BLaER1 treated with 17β-estradiol and CSF1 and Interleukin-3, amounts not matched to agents 10 nM and 100 nM (cell line): Measurements from ENCODE around the gene FFAR3.

Experiments used
- H3K27ac ChIP-seq, 11 experiments: shearing (Covaris generic); formaldehyde crosslinking; 2 replicates each; pipeline ENCODE4 v1.8.1; 2022
- H3K27me3 ChIP-seq, 11 experiments: shearing (Covaris generic); formaldehyde crosslinking; 2 replicates each; pipeline ENCODE4 v1.8.1; 2022
- H3K36me3 ChIP-seq, 11 experiments: shearing (Covaris generic); formaldehyde crosslinking; 2 replicates each; pipeline ENCODE4 v1.8.1; 2022
- H3K4me1 ChIP-seq, 10 experiments: shearing (Covaris generic); formaldehyde crosslinking; 2 replicates each; pipeline ENCODE4 v1.8.1; 2022
- H3K4me2 ChIP-seq, 11 experiments: shearing (Covaris generic); formaldehyde crosslinking; 2 replicates each; pipeline ENCODE4 v1.8.1; 2022
- H3K4me3 ChIP-seq, 10 experiments: shearing (Covaris generic); formaldehyde crosslinking; 2 replicates each; pipeline ENCODE4 v1.8.1; 2022
- H3K9ac ChIP-seq, 11 experiments: shearing (Covaris generic); formaldehyde crosslinking; 2 replicates each; pipeline ENCODE4 v1.8.1; 2022
- H3K9me3 ChIP-seq, 11 experiments: shearing (Covaris generic); formaldehyde crosslinking; replicated peaks in 1 of 11; 2 replicates each; pipeline ENCODE4 v1.8.1; 2022
- H4K20me1 ChIP-seq, 11 experiments: shearing (Covaris generic); formaldehyde crosslinking; 2 replicates each; pipeline ENCODE4 v1.8.1; 2022
- Cebpa-rat ChIP-seq, 11 experiments: shearing (Covaris generic); IDR thresholded peaks; 2 replicates each; pipeline ENCODE4 v1.8.1; 2022

Gene FFAR3

DNA sequence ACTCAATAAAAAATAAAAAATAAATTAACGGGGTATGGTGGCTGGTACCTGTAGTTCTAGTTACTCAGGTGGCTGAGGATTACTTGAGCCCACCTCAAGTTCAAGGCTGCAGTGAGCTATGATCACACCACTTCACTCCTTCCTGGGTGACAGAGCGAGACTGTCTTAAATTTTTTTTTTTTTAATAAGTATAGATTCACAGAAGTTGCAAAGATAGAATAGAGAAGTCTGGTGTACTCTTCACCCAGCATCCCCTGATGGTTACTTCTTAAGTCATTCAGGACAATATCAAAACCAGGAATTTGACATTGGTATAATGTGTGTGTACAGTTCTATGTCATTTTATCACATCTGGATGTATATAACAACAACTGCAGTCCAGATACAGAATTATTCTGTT, 37.0 kb upstream of the FFAR3 start:
- Histone ChIP-seq H3K27me3 (no peaks in the 10 kb centered on the region), H3K4me1 (peaks cover 84 to 97% (median 88%) of the 10 kb centered on the region in 10 experiments), H3K9ac (peak overlapping the region in 10 of 11 experiments; percentile 72 to 88 (median 82); a peak in 21 of 22 replicates), H4K20me1 (no peaks in the 10 kb centered on the region), H3K36me3 (0 out of 22 replicates have a peak, but pooled peaks cover 0 to 4% (median 0%) of the 10 kb centered on the region in 11 experiments), H3K27ac (peak overlapping the region; percentile 76 to 98 (median 95)), H3K4me3 (peak overlapping the region in 2 of 10 experiments; percentile 30 to 58; a peak in 3 of 20 replicates), H3K4me2 (peak overlapping the region; percentile 83 to 98 (median 94)), H3K9me3 (peaks cover 6 to 11% (median 8%) of the 10 kb centered on the region in 11 experiments; a peak in 21 of 22 replicates)
- TF ChIP-seq Cebpa-rat (IDR thresholded peaks at IDR 0.05) = no peak

DNA sequence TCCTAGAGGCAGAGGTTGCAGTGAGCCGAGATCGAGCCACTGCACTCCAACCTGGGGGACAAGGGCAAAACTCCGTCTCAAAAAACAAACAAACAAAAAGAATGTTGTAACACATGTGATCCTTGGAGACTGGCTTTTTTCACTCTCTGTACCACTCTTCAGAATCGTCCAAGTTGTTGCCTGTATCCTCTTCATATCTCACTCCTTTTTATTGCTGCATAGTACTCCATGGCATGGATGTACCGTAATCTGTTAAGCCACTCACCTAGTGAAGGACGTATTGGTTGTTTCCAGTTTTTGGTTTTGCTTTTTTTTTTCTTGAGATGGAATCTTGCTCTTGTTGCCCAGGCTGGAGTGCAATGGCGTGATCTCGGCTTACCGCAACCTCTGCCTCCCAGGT, 36.2 kb upstream of the FFAR3 start:
- H3K4me2 ChIP-seq = peak overlapping the region; percentile 83 to 98 (median 94); a peak in 17 of 22 replicates
- peak overlapping the region in 9 of 11 experiments; percentile 90 to 98 (median 95); a peak in 17 of 22 replicates for H3K27ac ChIP-seq
- peaks cover 82 to 97% (median 86%) of the 10 kb centered on the region in 10 experiments for H3K4me1 ChIP-seq
- no peak overlapping the region for H3K4me3 ChIP-seq
- H3K9ac ChIP-seq = 0 out of 22 replicates have a peak overlapping the region, but pooled peaks of 2 of the 11 experiments have one; percentile 88
- H3K27me3 ChIP-seq = no peaks in the 10 kb centered on the region
- TF ChIP-seq Cebpa-rat (IDR thresholded peaks at IDR 0.05) = no peak
- H3K36me3 ChIP-seq = 0 out of 22 replicates have a peak, but pooled peaks cover 0 to 4% (median 0%) of the 10 kb centered on the region in 11 experiments
- H3K9me3 ChIP-seq = peaks cover 6 to 11% (median 8%) of the 10 kb centered on the region in 11 experiments; a peak in 21 of 22 replicates
- H4K20me1 ChIP-seq = no peaks in the 10 kb centered on the region

DNA sequence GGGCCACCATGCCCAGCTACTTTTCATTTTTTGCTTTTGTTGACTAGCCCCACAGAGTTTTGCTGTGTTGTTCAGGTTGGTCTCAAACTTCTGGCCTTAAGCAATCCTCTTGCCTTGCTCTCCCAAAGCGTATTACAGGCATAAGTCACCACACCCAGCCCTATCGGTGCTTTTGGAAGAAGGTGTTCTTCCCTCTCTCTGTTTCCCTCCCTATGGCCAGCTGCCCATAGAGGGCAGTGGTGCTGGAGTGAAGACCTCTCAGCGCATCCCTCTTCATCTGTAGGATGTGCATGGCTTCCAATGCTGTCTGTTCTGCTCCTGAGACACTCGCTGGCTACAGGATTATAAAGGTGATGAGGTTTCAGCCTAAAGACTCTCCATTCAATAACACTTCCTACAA, 30.6 kb upstream of the FFAR3 start:
- H3K4me2 ChIP-seq = peak overlapping the region; percentile 74 to 98 (median 93)

DNA sequence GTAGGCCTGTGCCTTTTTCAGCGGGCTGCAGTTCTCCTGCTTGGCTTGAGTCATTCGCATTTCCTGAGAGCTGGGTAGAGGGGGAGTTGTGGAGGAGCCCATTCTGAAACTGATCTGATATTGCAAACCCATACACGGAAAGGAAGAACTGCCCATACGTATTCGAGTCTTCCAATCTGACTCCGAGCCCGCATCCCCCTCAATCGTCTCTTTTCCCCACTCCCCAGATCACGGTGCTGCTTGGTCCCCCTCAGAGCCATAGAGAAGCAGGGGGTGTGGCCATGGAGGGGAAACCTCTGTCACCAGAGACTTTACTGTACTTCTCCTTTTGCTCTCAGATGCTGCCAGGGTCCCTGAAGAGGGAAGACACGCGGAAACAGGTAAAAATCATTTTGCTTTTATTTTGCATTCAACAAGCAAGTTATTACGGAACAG, 29.4 kb upstream of the FFAR3 start, which contains the start of gene CD22:
CD22 (plus strand) TSS at position 337 of the 435 bp plus-strand sequence. CDS start 2,854 bp downstream, outside the sequence.
- TF ChIP-seq Cebpa-rat (IDR thresholded peaks at IDR 0.05) = no peak
- H3K4me1 ChIP-seq = peaks cover 78 to 97% (median 87%) of the 10 kb centered on the region in 10 experiments
- peak within 1 kb of the TSS; percentile 41 to 87 (median 68) for H3K4me3 ChIP-seq

More for the DNA sequence above, 30.6 kb upstream of the FFAR3 start:
- Histone ChIP-seq H3K9me3 (peaks cover 0 to under 1% (median 0%) of the 10 kb centered on the region in 11 experiments; a peak in 2 of 22 replicates), H3K36me3 (peaks cover 0 to 9% (median 0%) of the 10 kb centered on the region in 11 experiments; a peak in 1 of 22 replicates), H4K20me1 (peaks cover 0 to 24% (median 0%) of the 10 kb centered on the region in 11 experiments; a peak in 3 of 22 replicates), H3K9ac (peak overlapping the region in 2 of 11 experiments; percentile 72 to 86; a peak in 1 of 22 replicates), H3K4me3 (no peak overlapping the region), H3K4me1 (peaks cover 78 to 97% (median 87%) of the 10 kb centered on the region in 10 experiments), H3K27me3 (no peaks in the 10 kb centered on the region), H3K27ac (peak overlapping the region in 9 of 11 experiments; percentile 47 to 84 (median 72); a peak in 15 of 22 replicates)
- TF ChIP-seq Cebpa-rat (IDR thresholded peaks at IDR 0.05) = no peak

DNA sequence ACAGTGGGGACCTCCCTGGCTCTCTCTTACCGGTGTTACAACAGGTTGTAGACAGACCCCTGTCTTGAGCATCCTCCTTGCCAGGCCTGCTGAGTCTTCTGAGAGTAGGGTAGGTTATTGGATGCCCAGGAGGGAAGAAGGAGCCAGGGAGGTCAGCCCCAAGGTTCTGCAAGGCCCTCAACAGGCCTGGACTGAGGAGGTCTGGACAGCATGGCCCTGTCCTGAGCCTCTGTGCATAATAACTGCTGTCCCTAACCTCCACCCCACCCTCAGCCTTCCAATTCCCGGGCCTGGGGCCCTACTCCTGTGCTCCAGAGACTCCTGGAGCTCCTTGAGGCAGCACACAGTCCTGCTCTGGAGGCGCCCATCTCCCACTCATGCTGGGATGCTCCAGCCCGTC, 28.9 kb upstream of the FFAR3 start:
- H3K9me3 ChIP-seq = no peaks in the 10 kb centered on the region
- peak overlapping the region in 9 of 11 experiments; percentile 47 to 84 (median 72); a peak in 18 of 22 replicates for H3K27ac ChIP-seq
- H4K20me1 ChIP-seq = peaks cover 0 to 41% (median 0%) of the 10 kb centered on the region in 11 experiments; a peak in 4 of 22 replicates
- no peaks in the 10 kb centered on the region for H3K27me3 ChIP-seq
- H3K9ac ChIP-seq = peak overlapping the region; percentile 52 to 86 (median 75); a peak in 21 of 22 replicates
- H3K36me3 ChIP-seq = peaks cover 0 to 26% (median 10%) of the 10 kb centered on the region in 11 experiments; a peak in 13 of 22 replicates
- no peak for TF ChIP-seq Cebpa-rat (IDR thresholded peaks at IDR 0.05)
- H3K4me3 ChIP-seq = peak overlapping the region; percentile 41 to 87 (median 68)
- peak overlapping the region; percentile 74 to 98 (median 93) for H3K4me2 ChIP-seq
- H3K4me1 ChIP-seq = peaks cover 77 to 97% (median 87%) of the 10 kb centered on the region in 10 experiments

More for the DNA sequence above, 29.4 kb upstream of the FFAR3 start, which contains the start of gene CD22:
- Histone ChIP-seq H3K9me3 (no peaks in the 10 kb centered on the region), H3K36me3 (peaks cover 0 to 21% (median 6%) of the 10 kb centered on the region in 11 experiments; a peak in 12 of 22 replicates), H3K9ac (peak within 1 kb of the TSS; percentile 52 to 86 (median 75); a peak in 21 of 22 replicates), H3K27me3 (no peaks in the 10 kb centered on the region), H4K20me1 (peaks cover 0 to 36% (median 0%) of the 10 kb centered on the region in 11 experiments; a peak in 4 of 22 replicates), H3K4me2 (peak within 1 kb of the TSS; percentile 74 to 98 (median 93)), H3K27ac (peak within 1 kb of the TSS in 9 of 11 experiments; percentile 47 to 84 (median 72); a peak in 18 of 22 replicates)

DNA sequence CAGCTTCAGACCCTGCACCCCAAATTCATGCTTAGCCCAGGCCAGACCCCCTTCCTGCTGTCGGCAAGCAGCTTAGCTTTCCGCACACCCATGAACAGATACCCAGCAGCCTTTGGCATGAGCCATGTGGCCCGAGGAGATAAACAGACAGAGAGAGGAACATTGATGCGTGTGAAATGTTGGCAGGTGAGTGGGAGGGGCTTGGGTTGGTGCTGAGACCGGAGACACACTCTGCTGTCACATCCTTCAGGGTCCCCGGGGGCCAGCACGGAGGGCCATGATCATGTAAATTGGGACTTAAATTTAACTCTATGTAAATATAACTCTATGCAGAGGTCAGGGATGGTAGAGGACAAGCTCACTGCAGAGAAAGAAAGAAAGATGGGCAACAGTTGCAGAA, 27.8 kb upstream of the FFAR3 start:
- Histone ChIP-seq H3K36me3 (peaks cover 0 to 37% (median 19%) of the 10 kb centered on the region in 11 experiments; a peak in 14 of 22 replicates), H3K4me3 (peak overlapping the region; percentile 41 to 87 (median 68)), H3K4me2 (peak overlapping the region; percentile 74 to 98 (median 93)), H4K20me1 (peaks cover 0 to 43% (median 0%) of the 10 kb centered on the region in 11 experiments; a peak in 4 of 22 replicates), H3K27me3 (no peaks in the 10 kb centered on the region), H3K9ac (peak overlapping the region in 9 of 11 experiments; percentile 58 to 86 (median 77); a peak in 19 of 22 replicates), H3K9me3 (no peaks in the 10 kb centered on the region), H3K27ac (peak overlapping the region in 8 of 11 experiments; percentile 65 to 84 (median 73); a peak in 16 of 22 replicates), H3K4me1 (peaks cover 71 to 97% (median 92%) of the 10 kb centered on the region in 10 experiments)
- TF ChIP-seq Cebpa-rat (IDR thresholded peaks at IDR 0.05) = no peak

DNA sequence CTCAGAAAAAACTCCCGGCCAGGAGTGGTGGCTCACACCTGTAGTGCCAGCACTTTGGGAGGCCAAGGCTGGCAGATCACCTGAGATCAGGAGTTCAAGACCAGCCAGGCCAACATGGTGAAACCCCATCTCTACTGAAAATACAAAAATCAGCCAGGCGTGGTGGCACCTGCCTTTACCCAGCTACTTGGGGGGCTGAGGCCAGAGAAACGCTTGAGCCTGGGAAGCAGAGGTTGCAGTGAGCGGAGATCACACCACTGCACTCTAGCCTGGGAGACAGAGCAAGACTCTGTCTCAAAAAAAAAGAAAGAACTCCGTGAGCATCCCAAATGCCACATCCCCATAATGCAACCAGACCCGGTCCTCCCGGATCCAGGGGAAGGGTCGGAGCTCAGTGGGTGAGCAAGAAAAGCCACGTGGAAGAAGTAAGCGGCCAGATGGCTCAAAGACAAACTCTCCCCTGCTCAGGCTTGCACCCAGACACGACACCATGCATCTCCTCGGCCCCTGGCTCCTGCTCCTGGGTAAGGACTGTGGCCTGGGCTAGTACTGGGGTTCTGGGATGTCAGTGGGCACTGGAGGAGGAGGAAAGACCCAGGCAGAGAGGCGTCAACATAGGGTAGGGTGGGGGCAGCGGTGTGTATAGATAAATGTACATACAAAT, 26.6 kb upstream of the FFAR3 start:
- peak overlapping the region; percentile 20 to 87 (median 68); a peak in 19 of 20 replicates for H3K4me3 ChIP-seq
- H4K20me1 ChIP-seq = peaks cover 0 to 54% (median 0%) of the 10 kb centered on the region in 11 experiments; a peak in 6 of 22 replicates
- H3K9me3 ChIP-seq = no peaks in the 10 kb centered on the region
- no peaks in the 10 kb centered on the region for H3K27me3 ChIP-seq
- peak overlapping the region in 8 of 11 experiments; percentile 65 to 84 (median 73); a peak in 16 of 22 replicates for H3K27ac ChIP-seq
- peaks cover 71 to 100% (median 100%) of the 10 kb centered on the region in 10 experiments for H3K4me1 ChIP-seq
- TF ChIP-seq Cebpa-rat (IDR thresholded peaks at IDR 0.05) = no peak
- H3K9ac ChIP-seq = peak overlapping the region in 10 of 11 experiments; percentile 29 to 86 (median 74); a peak in 20 of 22 replicates
- peaks cover 5 to 49% (median 32%) of the 10 kb centered on the region in 11 experiments; a peak in 19 of 22 replicates for H3K36me3 ChIP-seq
- peak overlapping the region; percentile 74 to 98 (median 93) for H3K4me2 ChIP-seq

DNA sequence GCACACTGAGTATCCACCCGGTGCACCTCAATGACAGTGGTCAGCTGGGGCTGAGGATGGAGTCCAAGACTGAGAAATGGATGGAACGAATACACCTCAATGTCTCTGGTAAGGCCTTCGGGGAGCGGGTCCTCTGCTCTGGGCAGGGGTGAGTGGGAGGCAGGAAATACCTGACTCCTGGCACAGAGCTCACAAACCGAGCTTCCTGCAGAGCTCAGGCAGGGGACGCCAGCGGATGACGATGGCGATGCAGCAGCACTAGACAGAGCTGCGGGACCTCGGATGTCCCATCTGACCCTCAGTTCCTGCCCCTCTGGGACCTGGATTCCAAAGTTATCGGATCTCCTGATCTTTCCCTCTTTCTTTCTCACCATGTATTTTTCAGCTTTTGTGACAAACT, 25.4 kb upstream of the FFAR3 start:
- Histone ChIP-seq H3K9ac (peak overlapping the region in 9 of 11 experiments; percentile 34 to 86 (median 75); a peak in 18 of 22 replicates), H3K27me3 (no peaks in the 10 kb centered on the region), H3K4me3 (peak overlapping the region; percentile 8 to 87 (median 68); a peak in 19 of 20 replicates), H3K27ac (peak overlapping the region in 9 of 11 experiments; percentile 6 to 84 (median 67); a peak in 14 of 22 replicates), H3K36me3 (peaks cover 6 to 61% (median 42%) of the 10 kb centered on the region in 11 experiments; a peak in 19 of 22 replicates), H3K4me1 (peaks cover 76 to 100% (median 100%) of the 10 kb centered on the region in 10 experiments), H3K9me3 (no peaks in the 10 kb centered on the region), H4K20me1 (peaks cover 0 to 62% (median 0%) of the 10 kb centered on the region in 11 experiments; a peak in 6 of 22 replicates), H3K4me2 (peak overlapping the region; percentile 74 to 98 (median 93))
- TF ChIP-seq Cebpa-rat (IDR thresholded peaks at IDR 0.05) = no peak
